Upper lobe of right lung (tissue), 1 donor: Measurements from ENCODE around the gene KLF5. TPM values are rescaled to one million over a fixed set of nuclear protein-coding genes. Genes with fewer than 3 reads are reported as not detected.

Experiments
- ATAC-seq: fragments of 200-7000 bp; cut with Tn5 transposase; one replicate; pipeline ENCODE4 v1.9.1; 2020; ENCODE audit warnings: mild to moderate bottlenecking, moderate library complexity
- DNase-seq: peaks from one replicate; pipeline ENCODE4 v3.0.0-alpha.2; 2020
- H3K27ac ChIP-seq: fragments of 200-600 bp; one replicate; pipeline ENCODE4 v1.8.0; 2022
- H3K27me3 ChIP-seq: fragments of 200-600 bp; one replicate; pipeline ENCODE4 v1.8.0; 2022; ENCODE audit warnings: mild to moderate bottlenecking
- H3K36me3 ChIP-seq: fragments of 200-600 bp; one replicate; pipeline ENCODE4 v1.8.0; 2022
- H3K4me1 ChIP-seq: fragments of 200-600 bp; one replicate; pipeline ENCODE4 v1.8.0; 2022
- H3K4me3 ChIP-seq: fragments of 200-600 bp; one replicate; pipeline ENCODE4 v1.8.0; 2022; ENCODE audit warnings: mild to moderate bottlenecking
- H3K9me3 ChIP-seq: fragments of 200-600 bp; one replicate; pipeline ENCODE4 v1.8.0; 2022
- CTCF ChIP-seq: fragments of 200-600 bp; IDR thresholded peaks from one replicate; pipeline ENCODE4 v1.8.0; 2022; ENCODE audit warnings: antibody characterized with exemption
- intact Hi-C: fragments of 100-400 bp; cut with DNase I; formaldehyde crosslinking; loops from one replicate; pipeline ENCODE4 v1.11.0; 2022
- total RNA-seq: library from RNA; stranded (reverse); fragmentation: NEBNext Ultra II Directional; extraction: Animal tissue kit (Norgen Biotek cat#: 25700); gene quantifications from one replicate; pipeline ENCODE4 v1.2.1, GENCODE V29; 2021
- donor health status: DM: no; HTN: yes; CAD: no; lungs with severe emphysema.

KLF5 gene
- total RNA-seq, 1 donor from 2014 or later: 53.7 TPM

- DNase-seq (no peak), ATAC-seq (no peak)
- Histone ChIP-seq H3K9me3 (no peaks in the 10 kb centered on the region), H3K27me3 (no peaks in the 10 kb centered on the region), H3K4me3 (no peak overlapping the region), H3K36me3 (no peaks in the 10 kb centered on the region), H3K27ac (no peak overlapping the region), H3K4me1 (no peaks in the 10 kb centered on the region)
- TF ChIP-seq CTCF: no peak
- intact Hi-C loops: no loop called here
These were observed 50.6 kb downstream of the KLF5 start for GRCh38 chr13:73109288-73109899.

- Histone ChIP-seq H3K36me3 (no peaks in the 10 kb centered on the region), H3K4me3 (no peak overlapping the region), H3K27ac (no peak overlapping the region), H3K4me1 (no peaks in the 10 kb centered on the region), H3K9me3 (no peaks in the 10 kb centered on the region), H3K27me3 (no peaks in the 10 kb centered on the region)
- no peak for TF ChIP-seq CTCF
- intact Hi-C loops: no loop called here
- ATAC-seq (no peak), DNase-seq (no peak)
These were observed 51.2 kb downstream of the KLF5 start for GRCh38 chr13:73109969-73110368.

- Histone ChIP-seq H3K4me3 (no peak overlapping the region), H3K4me1 (no peaks in the 10 kb centered on the region), H3K27ac (no peak overlapping the region), H3K36me3 (no peaks in the 10 kb centered on the region), H3K9me3 (no peaks in the 10 kb centered on the region), H3K27me3 (no peaks in the 10 kb centered on the region)
- no peak for TF ChIP-seq CTCF
- DNase-seq: no peak
- ATAC-seq: no peak
- intact Hi-C loops: no loop called here
These were observed 52.0 kb downstream of the KLF5 start for GRCh38 chr13:73110814-73111213.

GRCh38 chr13:73111331-73111730 is 52.5 kb downstream of the KLF5 start:
- no peak for TF ChIP-seq CTCF
- ATAC-seq: no peak

GRCh38 chr13:73119612-73120011 is 60.8 kb downstream of the KLF5 start:
- Histone ChIP-seq H3K36me3 (no peaks in the 10 kb centered on the region), H3K9me3 (no peaks in the 10 kb centered on the region), H3K4me1 (no peaks in the 10 kb centered on the region), H3K4me3 (no peak overlapping the region), H3K27me3 (no peaks in the 10 kb centered on the region), H3K27ac (no peak overlapping the region)
- no peak for TF ChIP-seq CTCF
- intact Hi-C loops: no loop called here
- DNase-seq: no peak
- ATAC-seq: no peak

More at GRCh38 chr13:73111331-73111730, 52.5 kb downstream of the KLF5 start:
- intact Hi-C loops: no loop called here
- no peak for DNase-seq
- H3K9me3 ChIP-seq: no peaks in the 10 kb centered on the region
- no peaks in the 10 kb centered on the region for H3K27me3 ChIP-seq
- H3K27ac ChIP-seq: no peak overlapping the region
- H3K4me1 ChIP-seq: no peaks in the 10 kb centered on the region
- H3K36me3 ChIP-seq: no peaks in the 10 kb centered on the region
- H3K4me3 ChIP-seq: no peak overlapping the region
